ENCODE results near the gene FAM20C.
"Not testable (repeated sequence)": the region's sequence is repeated elsewhere in the genome, so short reads cannot be mapped to it uniquely, and the experiment has no call there.

Gene FAM20C

GRCh38 chr7:297141-297540 is 104.8 kb downstream of the FAM20C start:
- not testable (repeated sequence) for DNase-seq

- no peak for DNase-seq
Observed at GRCh38 chr7:297611-298374, 105.4 kb downstream of the FAM20C start.

- no peak for DNase-seq
Observed at GRCh38 chr7:298375-298702, 106.0 kb downstream of the FAM20C start.

- no peak for DNase-seq
Observed at GRCh38 chr7:298743-299142, 106.4 kb downstream of the FAM20C start.

- DNase-seq = no peak
Observed at GRCh38 chr7:299169-299568, 106.8 kb downstream of the FAM20C start.

GRCh38 chr7:299628-300027 is 107.3 kb downstream of the FAM20C start:
- DNase-seq = no peak

GRCh38 chr7:300048-300447 is 107.7 kb downstream of the FAM20C start:
- DNase-seq = no peak

GRCh38 chr7:300546-301290 is 108.3 kb downstream of the FAM20C start:
- no peak for DNase-seq

GRCh38 chr7:301291-302053 is 109.1 kb downstream of the FAM20C start:
- DNase-seq = no peak

- no peak for DNase-seq
Observed at GRCh38 chr7:302054-302992, 110.0 kb downstream of the FAM20C start.

GRCh38 chr7:303425-303824 is 111.1 kb downstream of the FAM20C start:
- no peak for DNase-seq

GRCh38 chr7:303884-304573 is 111.7 kb downstream of the FAM20C start:
- DNase-seq = no peak

- no peak for DNase-seq
Observed at GRCh38 chr7:304574-305409, 112.4 kb downstream of the FAM20C start.

- no peak for DNase-seq
Observed at GRCh38 chr7:305410-306151, 113.2 kb downstream of the FAM20C start.

- no peak for DNase-seq
Observed at GRCh38 chr7:307970-308369, 115.6 kb downstream of the FAM20C start.

- DNase-seq = no peak
Observed at GRCh38 chr7:309586-310228, 117.3 kb downstream of the FAM20C start.

Measured in HCEC 1CT (cell line).